HEK293 (cell line): Measurements from ENCODE around the gene TAF11L2.
"Not testable (repeated sequence)": the region's sequence is repeated elsewhere in the genome, so short reads cannot be mapped to it uniquely, and the experiment has no call there.

Experiments
- CTCF ChIA-PET: fragments of 350-600 bp; formaldehyde crosslinking; extraction: SDS; loops from one replicate; lab custom pipeline; 2021; ENCODE audit warnings: antibody characterized with exemption; lab: Yijun Ruan, JAX
- POLR2A ChIA-PET: fragments of 300-600 bp; formaldehyde crosslinking; extraction: SDS; loops from one replicate; lab custom pipeline; 2020; ENCODE audit warnings: antibody characterized with exemption, inconsistent platforms; lab: Yijun Ruan, JAX
- H3K27ac ChIP-seq: fragments of 200-500 bp; sonication (Bioruptor generic); 2 replicates; pipeline ENCODE4 v1.5.1; 2014; ENCODE audit warnings: low read depth, low read length, control low read depth, inconsistent platforms; ENCODE audit errors: extremely low read depth
- H3K36me3 ChIP-seq, 2 experiments: fragments of 200-500 bp in 1 of 2; sonication (Bioruptor generic) in 1 of 2; 1 replicate in 1 of 2; 2 replicates in 1 of 2; pipeline ENCODE4 v1.5.1; 2014 to 2017; ENCODE audit warnings: inconsistent platforms in 2 of 2, low read length in 2 of 2; ENCODE audit not compliant: control insufficient read depth in 2 of 2, insufficient read depth in 1 of 2
- H3K4me1 ChIP-seq: fragments of 200-500 bp; sonication (Bioruptor generic); 2 replicates; pipeline ENCODE4 v1.5.1; 2014; ENCODE audit warnings: mild to moderate bottlenecking, low read length, inconsistent platforms; ENCODE audit not compliant: control insufficient read depth, insufficient read depth
- H3K4me3 ChIP-seq: 2 replicates; pipeline ENCODE4 v1.5.1; 2011; ENCODE audit warnings: low read depth, mild to moderate bottlenecking, control low read depth, low read length, moderate library complexity
- H3K9me3 ChIP-seq: fragments of 200-500 bp; sonication (Bioruptor generic); 2 replicates; pipeline ENCODE4 v1.5.1; 2014; ENCODE audit warnings: low read depth, low read length, inconsistent platforms; ENCODE audit not compliant: control insufficient read depth, insufficient read depth
- PRDM1 ChIP-seq: fragments of 450-650 bp; formaldehyde crosslinking; IDR thresholded peaks from 2 replicates; pipeline ENCODE4; 2016; ENCODE audit warnings: missing biosample characterization, missing genetic modification characterization
- SETDB1 ChIP-seq: IDR thresholded peaks from one replicate; pipeline ENCODE4 v1.6.1; 2017; ENCODE audit warnings: mild to moderate bottlenecking, low read length, moderate library complexity, mixed read lengths; ENCODE audit not compliant: insufficient read length
- TCF7L2 ChIP-seq: IDR thresholded peaks from 2 replicates; pipeline ENCODE4 v1.6.1; 2011; ENCODE audit warnings: low read depth, mild to moderate bottlenecking, inconsistent platforms, low read length, moderate library complexity, borderline replicate concordance
- ZBTB17 ChIP-seq: fragments of 450-650 bp; formaldehyde crosslinking; IDR thresholded peaks from 2 replicates; pipeline ENCODE4 v1.5.1; 2016; ENCODE audit warnings: missing biosample characterization, missing genetic modification characterization
- ZBTB21 ChIP-seq: fragments of 450-650 bp; formaldehyde crosslinking; IDR thresholded peaks from 2 replicates; pipeline ENCODE4 v1.5.1; 2017; ENCODE audit warnings: missing biosample characterization, missing genetic modification characterization
- ZNF133 ChIP-seq: fragments of 450-650 bp; formaldehyde crosslinking; IDR thresholded peaks from 2 replicates; pipeline ENCODE4 v1.5.1; 2016; ENCODE audit warnings: missing biosample characterization, missing genetic modification characterization
- ZNF140 ChIP-seq: fragments of 450-650 bp; formaldehyde crosslinking; IDR thresholded peaks from 2 replicates; pipeline ENCODE4 v1.5.1; 2016; ENCODE audit warnings: missing biosample characterization, missing genetic modification characterization
- ZNF146 ChIP-seq: fragments of 450-650 bp; formaldehyde crosslinking; IDR thresholded peaks from 2 replicates; pipeline ENCODE4 v1.5.1; 2016; ENCODE audit warnings: missing biosample characterization, missing genetic modification characterization
- ZNF211 ChIP-seq: fragments of 450-650 bp; formaldehyde crosslinking; IDR thresholded peaks from 2 replicates; pipeline ENCODE4 v1.5.1; 2016; ENCODE audit warnings: low read depth, missing biosample characterization, missing genetic modification characterization
- ZNF335 ChIP-seq: fragments of 450-650 bp; formaldehyde crosslinking; conservative IDR thresholded peaks from 2 replicates; pipeline ENCODE4 v1.5.1; 2016; ENCODE audit warnings: missing biosample characterization, missing genetic modification characterization
- ZNF366 ChIP-seq: fragments of 450-650 bp; formaldehyde crosslinking; conservative IDR thresholded peaks from 2 replicates; pipeline ENCODE4 v1.5.1; 2016; ENCODE audit warnings: missing biosample characterization, missing genetic modification characterization
- ZNF423 ChIP-seq: fragments of 450-650 bp; formaldehyde crosslinking; IDR thresholded peaks from 2 replicates; pipeline ENCODE4 v1.5.1; 2016; ENCODE audit warnings: missing biosample characterization, missing genetic modification characterization
- ZNF510 ChIP-seq: fragments of 450-650 bp; formaldehyde crosslinking; IDR thresholded peaks from 2 replicates; pipeline ENCODE4 v1.5.1; 2018; ENCODE audit warnings: mild to moderate bottlenecking, missing genetic modification characterization, missing biosample characterization; ENCODE audit not compliant: insufficient replicate concordance
- ZNF624 ChIP-seq: fragments of 450-650 bp; formaldehyde crosslinking; IDR thresholded peaks from 2 replicates; pipeline ENCODE4 v1.5.1; 2017; ENCODE audit warnings: missing biosample characterization, missing genetic modification characterization
- ZNF639 ChIP-seq: fragments of 450-650 bp; formaldehyde crosslinking; IDR thresholded peaks from 2 replicates; pipeline ENCODE4 v1.5.1; 2016; ENCODE audit warnings: missing biosample characterization, missing genetic modification characterization
- ZNF843 ChIP-seq: fragments of 450-650 bp; formaldehyde crosslinking; IDR thresholded peaks from 2 replicates; pipeline ENCODE4 v1.5.1; 2016; ENCODE audit warnings: missing biosample characterization, missing genetic modification characterization
- TF ChIP-seq, protein P1 (sequence below): fragments of 450-650 bp; formaldehyde crosslinking; IDR thresholded peaks from 2 replicates; pipeline ENCODE4 v1.5.1; 2016; ENCODE audit warnings: missing biosample characterization, missing genetic modification characterization
- TF ChIP-seq, protein P2 (sequence below): fragments of 450-650 bp; formaldehyde crosslinking; IDR thresholded peaks from 2 replicates; pipeline ENCODE4 v1.5.1; 2017; ENCODE audit warnings: missing biosample characterization, missing genetic modification characterization
- TF ChIP-seq, protein P3 (sequence below): IDR thresholded peaks from 2 replicates; pipeline ENCODE4 v1.6.1; 2011; ENCODE audit warnings: mild to moderate bottlenecking, low read depth, low read length, borderline replicate concordance

TAF11L2 gene

DNA sequence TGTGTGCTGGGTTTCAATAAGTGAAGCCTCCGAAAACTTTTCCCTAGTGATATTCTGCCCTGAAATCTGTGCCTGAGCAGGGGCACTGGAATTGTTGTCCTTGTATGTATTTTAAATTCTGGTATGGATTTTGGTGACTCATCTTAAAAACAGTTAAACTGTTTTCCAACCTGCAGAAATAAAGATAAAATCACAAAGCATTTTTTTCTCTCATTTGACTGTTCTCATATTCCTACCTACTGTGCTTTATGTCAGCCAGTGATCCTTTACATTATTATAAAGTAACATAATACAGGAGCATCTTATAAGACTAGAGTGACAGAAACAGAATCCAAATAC is 10.9 kb upstream of the TAF11L2 start:
- no peaks in the 10 kb centered on the region for H3K9me3 ChIP-seq
- TF ChIP-seq SETDB1: no peak
- no peak for TF ChIP-seq ZNF639
- TF ChIP-seq ZNF624 (tag by site-specific recombination): no peak
- TF ChIP-seq PRDM1: no peak
- CTCF ChIA-PET: interaction anchor here (0.6 kb wide), 1 partner anchor 110 kb away, joined by 3 read pairs; no protein-coding TSS in a partner anchor

DNA sequence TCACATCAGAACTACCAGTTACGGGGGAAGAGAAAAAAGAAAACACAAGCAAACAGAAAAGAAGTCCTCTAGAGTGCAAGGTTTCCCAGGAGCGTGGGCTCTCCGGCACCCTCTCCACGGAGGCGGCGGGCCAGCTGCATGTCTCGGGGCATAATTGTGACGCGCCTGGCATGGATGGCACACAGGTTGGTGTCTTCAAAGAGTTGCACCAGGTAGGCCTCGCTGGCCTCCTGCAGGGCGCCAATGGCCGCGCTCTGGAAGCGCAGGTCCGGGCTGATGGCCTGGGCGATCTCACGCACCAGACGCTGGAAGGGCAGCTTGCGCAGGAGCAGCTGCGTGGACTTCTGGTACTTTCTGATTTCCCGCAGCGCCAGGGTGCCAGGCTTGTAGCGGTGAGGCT is 6.8 kb upstream of the TAF11L2 start:
- H3K4me3 ChIP-seq, POLR2A ChIA-PET, H3K4me1 ChIP-seq, H3K9me3 ChIP-seq, H3K27ac ChIP-seq, H3K36me3 ChIP-seq: not testable (repeated sequence)
- CTCF ChIA-PET: interaction anchor here (0.6 to 0.7 kb wide), 2 partner anchors 282 to 623 kb away, joined by 3 to 4 read pairs; no protein-coding TSS in a partner anchor

More for the DNA sequence above, 10.9 kb upstream of the TAF11L2 start:
- H3K27ac ChIP-seq: no peak overlapping the region
- no peaks in the 10 kb centered on the region for H3K36me3 ChIP-seq
- POLR2A ChIA-PET: no interaction called here
- H3K4me3 ChIP-seq: no peak overlapping the region
- no peaks in the 10 kb centered on the region for H3K4me1 ChIP-seq

GRCh38 chr5:17492770-17493169 is 5.3 kb upstream of the TAF11L2 start:
- Histone ChIP-seq H3K36me3 (no peaks in the 10 kb centered on the region), H3K4me1 (no peaks in the 10 kb centered on the region), H3K27ac (no peak overlapping the region), H3K9me3 (no peaks in the 10 kb centered on the region; the same call in none of the 2 replicates), H3K4me3 (no peak overlapping the region)
- ChIA-PET POLR2A (no interaction called here), CTCF (no interaction called here)
- TF ChIP-seq ZNF423 (tag by site-specific recombination) (no peak), ZNF146 (tag by site-specific recombination) (peak; percentile 85)

- Histone ChIP-seq H3K4me1 (no peaks in the 10 kb centered on the region), H3K4me3 (no peak overlapping the region), H3K36me3 (no peaks in the 10 kb centered on the region), H3K27ac (no peak overlapping the region), H3K9me3 (no peaks in the 10 kb centered on the region; the same call in none of the 2 replicates)
- POLR2A ChIA-PET: no interaction called here
- no peak for TF ChIP-seq ZNF140
- TF ChIP-seq, all 188 proteins: peak for 0
- CTCF ChIA-PET: no interaction called here
Measured at GRCh38 chr5:17497446-17497845, 585 bp upstream of the TAF11L2 start.

GRCh38 chr5:17511775-17512325 is 13.8 kb downstream of the TAF11L2 start:
- POLR2A ChIA-PET: no interaction called here
- Histone ChIP-seq H3K4me1 (no peaks in the 10 kb centered on the region), H3K36me3 (no peaks in the 10 kb centered on the region), H3K4me3 (no peak overlapping the region), H3K9me3 (no peaks in the 10 kb centered on the region), H3K27ac (no peak overlapping the region)
- CTCF ChIA-PET: no interaction called here
- TF ChIP-seq ZNF211 (tag by site-specific recombination) (no peak), ZBTB17 (tag by site-specific recombination) (no peak), ZBTB21 (tag by site-specific recombination) (no peak), TCF7L2 (no peak), ZNF366 (tag by site-specific recombination) (no peak), ZNF335 (no peak), ZNF133 (tag by site-specific recombination) (no peak), ZNF843 (no peak), ZNF510 (tag by site-specific recombination) (no peak)
- TF ChIP-seq, protein P1, sequence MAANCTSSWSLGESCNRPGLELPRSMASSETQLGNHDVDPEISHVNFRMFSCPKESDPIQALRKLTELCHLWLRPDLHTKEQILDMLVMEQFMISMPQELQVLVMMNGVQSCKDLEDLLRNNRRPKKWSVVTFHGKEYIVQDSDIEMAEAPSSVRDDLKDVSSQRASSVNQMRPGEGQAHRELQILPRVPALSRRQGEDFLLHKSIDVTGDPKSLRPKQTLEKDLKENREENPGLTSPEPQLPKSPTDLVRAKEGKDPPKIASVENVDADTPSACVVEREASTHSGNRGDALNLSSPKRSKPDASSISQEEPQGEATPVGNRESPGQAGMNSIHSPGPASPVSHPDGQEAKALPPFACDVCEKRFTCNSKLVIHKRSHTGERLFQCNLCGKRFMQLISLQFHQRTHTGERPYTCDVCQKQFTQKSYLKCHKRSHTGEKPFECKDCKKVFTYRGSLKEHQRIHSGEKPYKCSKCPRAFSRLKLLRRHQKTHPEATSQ: no peak
- TF ChIP-seq, protein P2, sequence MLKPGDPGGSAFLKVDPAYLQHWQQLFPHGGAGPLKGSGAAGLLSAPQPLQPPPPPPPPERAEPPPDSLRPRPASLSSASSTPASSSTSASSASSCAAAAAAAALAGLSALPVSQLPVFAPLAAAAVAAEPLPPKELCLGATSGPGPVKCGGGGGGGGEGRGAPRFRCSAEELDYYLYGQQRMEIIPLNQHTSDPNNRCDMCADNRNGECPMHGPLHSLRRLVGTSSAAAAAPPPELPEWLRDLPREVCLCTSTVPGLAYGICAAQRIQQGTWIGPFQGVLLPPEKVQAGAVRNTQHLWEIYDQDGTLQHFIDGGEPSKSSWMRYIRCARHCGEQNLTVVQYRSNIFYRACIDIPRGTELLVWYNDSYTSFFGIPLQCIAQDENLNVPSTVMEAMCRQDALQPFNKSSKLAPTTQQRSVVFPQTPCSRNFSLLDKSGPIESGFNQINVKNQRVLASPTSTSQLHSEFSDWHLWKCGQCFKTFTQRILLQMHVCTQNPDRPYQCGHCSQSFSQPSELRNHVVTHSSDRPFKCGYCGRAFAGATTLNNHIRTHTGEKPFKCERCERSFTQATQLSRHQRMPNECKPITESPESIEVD: no peak
- TF ChIP-seq, protein P3, sequence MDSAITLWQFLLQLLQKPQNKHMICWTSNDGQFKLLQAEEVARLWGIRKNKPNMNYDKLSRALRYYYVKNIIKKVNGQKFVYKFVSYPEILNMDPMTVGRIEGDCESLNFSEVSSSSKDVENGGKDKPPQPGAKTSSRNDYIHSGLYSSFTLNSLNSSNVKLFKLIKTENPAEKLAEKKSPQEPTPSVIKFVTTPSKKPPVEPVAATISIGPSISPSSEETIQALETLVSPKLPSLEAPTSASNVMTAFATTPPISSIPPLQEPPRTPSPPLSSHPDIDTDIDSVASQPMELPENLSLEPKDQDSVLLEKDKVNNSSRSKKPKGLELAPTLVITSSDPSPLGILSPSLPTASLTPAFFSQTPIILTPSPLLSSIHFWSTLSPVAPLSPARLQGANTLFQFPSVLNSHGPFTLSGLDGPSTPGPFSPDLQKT: no peak
